HS-5 (cell line): ENCODE results near the gene POTEF.
"Not testable (repeated sequence)": the region's sequence is repeated elsewhere in the genome, so short reads cannot be mapped to it uniquely, and the experiment has no call there.

ENCODE experiments used
- DNase-seq: peaks from one replicate; pipeline ENCODE4 v3.0.0-alpha.2; 2012; ENCODE audit warnings: low read depth

The POTEF gene

DNA sequence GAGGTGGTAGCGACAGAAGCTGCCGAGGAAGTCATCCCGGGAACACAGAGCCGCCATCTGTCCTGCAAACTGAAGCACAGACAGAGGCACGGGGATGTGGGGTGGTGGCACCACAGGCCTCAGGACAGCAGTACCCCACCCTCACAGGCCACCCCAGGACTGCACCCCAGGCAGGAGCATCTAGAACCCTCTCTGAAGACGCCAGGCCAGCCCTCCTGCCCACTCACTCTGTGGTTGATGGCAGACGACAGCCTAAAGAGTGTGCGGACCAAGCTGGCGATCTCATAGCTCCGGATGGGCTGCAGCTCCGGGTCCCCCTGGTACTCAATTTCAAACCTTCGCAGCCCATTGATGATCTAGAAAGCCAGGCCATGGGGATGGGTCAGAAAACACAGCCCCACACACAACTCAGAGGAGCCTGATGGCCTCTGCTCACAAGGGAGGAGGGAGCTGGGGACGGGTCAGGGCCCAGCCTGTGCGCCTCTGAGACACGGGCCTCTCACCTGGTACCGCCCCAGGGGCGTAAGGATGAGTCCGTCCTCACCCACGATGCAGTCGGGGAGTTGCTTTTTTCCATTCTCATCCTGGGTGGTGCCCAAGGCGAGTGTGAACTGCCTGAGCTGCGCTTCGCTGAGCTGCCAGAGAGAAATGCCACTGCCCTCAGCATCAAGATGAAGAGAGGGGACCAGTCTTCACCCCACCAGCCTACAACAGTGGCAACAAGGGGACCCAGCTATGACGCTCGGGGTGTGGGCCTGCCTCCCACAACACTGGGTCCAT lies 24.0 kb upstream of the POTEF start:
- DNase-seq = no peak

DNA sequence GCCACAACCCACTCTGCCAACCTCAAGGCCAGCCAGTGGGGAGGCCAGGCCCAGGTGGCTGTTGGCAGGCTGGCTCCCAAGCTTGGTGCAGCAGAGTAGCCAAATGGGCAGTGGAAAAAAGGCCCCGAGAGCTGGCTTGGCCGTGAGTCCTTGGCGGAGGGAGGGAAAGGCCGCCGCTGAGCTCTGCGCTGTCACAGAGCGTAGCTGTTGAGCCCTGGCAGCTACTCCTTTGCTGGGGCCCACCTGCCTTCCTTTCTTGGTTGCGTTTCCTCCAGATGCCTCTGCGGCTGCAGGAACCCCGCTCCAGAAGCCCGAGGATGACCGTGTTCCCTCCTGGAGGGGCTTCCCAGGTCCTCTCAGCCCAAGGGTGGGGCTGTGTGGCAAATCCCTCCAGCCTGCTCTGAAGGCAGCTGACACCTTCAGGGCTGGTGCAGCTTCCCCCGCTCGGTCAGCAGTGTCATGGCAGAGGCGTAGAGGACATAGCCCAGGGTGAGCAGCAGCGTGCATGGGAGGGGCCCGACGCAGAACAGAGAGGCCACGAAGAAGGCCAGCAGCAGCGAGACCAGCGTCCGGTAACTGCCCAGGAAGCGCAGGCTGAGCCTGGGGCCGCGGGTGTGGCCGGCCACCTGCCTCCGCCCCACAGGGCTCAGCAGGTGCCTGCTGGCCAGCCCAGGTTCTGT lies 23.3 kb upstream of the POTEF start:
- DNase-seq = not testable (repeated sequence)

DNA sequence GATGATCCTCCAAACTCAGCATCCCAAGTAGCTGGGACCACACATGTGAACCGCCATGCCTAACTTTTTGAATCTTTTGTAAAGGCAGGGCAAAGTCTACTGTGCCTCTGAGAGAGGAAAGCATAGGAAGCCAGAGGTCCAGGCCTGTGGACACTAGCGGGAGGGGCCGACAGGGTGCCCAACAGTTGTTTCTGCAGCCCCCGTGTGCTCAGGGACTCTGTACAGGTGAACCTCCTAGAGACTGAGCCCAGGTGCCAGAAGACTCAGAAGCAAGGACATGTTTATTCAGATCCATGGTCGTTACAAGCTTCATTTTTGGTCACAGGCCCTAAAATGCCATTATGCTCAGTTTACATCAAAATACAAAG lies 22.1 kb upstream of the POTEF start:
- not testable (repeated sequence) for DNase-seq

DNA sequence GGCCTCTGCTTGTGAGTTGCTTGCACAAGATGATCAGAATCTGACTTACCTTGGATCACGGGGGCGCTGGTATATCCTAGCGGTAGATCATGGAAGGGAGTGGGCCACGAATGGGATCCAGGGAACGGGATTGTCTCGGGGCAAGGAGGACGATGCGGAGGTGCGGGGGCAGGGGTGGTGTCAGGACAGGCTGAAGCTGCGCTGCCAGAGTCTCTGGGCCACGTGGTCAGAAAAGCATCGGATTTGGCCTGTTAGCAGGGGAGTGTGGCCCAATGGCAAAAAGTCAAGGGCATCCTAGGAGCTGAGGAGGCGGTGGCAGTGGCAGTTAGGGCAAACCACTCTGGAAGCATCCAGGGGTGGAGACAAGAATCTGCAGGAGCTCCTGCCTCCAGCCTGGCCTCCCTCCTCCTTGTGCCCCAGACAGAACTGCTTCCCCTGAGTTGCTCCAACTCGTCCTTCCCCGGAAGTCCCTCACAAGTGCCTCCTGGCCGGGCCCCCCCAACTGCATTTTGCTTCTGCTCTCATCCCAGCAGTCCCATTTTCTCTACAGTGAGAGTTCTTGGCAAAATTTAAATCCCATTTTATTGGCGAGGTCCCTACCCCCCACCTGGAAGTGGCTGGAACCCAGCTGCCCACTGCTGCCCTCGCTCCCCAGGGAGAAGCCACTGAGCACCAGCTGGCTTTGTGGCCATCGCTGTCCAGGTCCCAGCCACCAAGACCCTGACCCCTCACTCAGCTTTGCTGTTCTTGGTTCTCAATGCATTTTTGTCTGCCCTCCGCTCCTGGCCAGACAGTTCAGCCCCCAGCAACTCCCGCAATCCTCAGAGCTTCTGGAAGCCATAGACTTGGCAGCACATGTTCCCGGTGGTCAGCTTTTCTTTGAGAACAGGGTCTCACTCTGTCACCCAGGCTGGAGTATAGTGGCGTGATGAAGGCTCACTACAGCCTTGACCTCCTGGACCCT lies 21.4 kb upstream of the POTEF start:
- no peak for DNase-seq

- not testable (repeated sequence) for DNase-seq
These were observed 19.5 kb upstream of the POTEF start for GRCh38 chr2:130148515-130148914.

- DNase-seq = not testable (repeated sequence)
These were observed 16.0 kb upstream of the POTEF start, which contains the start of gene CCDC74B for GRCh38 chr2:130145006-130145414. Gene CCDC74B (minus strand): TSS chr2:130145112. CDS start chr2:130144996, 116 bp downstream.

GRCh38 chr2:130143266-130144039 lies 14.4 kb upstream of the POTEF start:
- not testable (repeated sequence) for DNase-seq

GRCh38 chr2:130142396-130143265 lies 13.6 kb upstream of the POTEF start:
- not testable (repeated sequence) for DNase-seq

- not testable (repeated sequence) for DNase-seq
These were observed 12.8 kb upstream of the POTEF start for GRCh38 chr2:130141645-130142370.

- DNase-seq = not testable (repeated sequence)
These were observed 12.0 kb upstream of the POTEF start for GRCh38 chr2:130141002-130141401.

DNA sequence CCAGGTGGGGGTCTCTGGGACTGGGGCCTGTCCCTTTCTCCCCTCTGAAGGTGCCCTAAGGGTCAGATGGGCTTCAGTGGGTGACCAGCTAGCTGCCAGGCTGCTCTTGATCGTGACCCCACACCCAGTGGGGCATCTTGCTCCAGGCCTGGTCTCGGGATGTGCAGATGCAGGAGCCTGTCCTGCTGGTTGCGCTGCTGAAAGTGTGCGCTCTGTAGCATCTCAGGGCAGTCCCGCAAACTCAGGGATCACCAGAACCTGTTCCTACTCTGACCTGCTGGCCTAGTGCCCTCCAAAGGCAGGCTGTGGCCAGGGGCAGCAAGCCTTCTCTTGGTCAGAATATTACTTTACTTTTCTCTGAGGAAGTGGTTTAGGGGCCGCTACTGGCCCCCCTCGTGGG lies 11.5 kb upstream of the POTEF start:
- not testable (repeated sequence) for DNase-seq

GRCh38 chr2:130139331-130140280 lies 10.6 kb upstream of the POTEF start:
- DNase-seq = not testable (repeated sequence)

DNA sequence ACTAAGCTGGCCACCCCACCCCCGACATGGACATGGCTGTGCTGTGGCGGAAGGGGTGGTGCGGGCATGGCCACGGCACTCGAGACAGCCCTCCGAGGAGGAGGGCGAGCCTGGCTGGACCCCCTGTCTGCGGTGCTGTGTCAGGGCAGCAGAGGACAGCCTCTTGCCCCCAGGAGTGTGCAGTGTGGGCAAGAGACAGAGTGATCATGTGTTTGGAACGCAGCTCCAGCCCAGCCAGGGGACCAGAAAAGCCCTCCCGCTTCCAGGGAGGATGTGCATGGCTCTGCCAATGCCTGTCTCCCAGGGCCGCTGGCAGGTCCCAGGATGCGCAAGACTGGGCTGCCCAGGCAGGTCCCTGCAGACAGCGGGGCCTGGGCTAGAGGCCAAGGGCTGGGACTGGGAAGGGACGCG lies 9.8 kb upstream of the POTEF start:
- DNase-seq = not testable (repeated sequence)

- DNase-seq = not testable (repeated sequence)
These were observed 9.3 kb upstream of the POTEF start for GRCh38 chr2:130138326-130138725.

DNA sequence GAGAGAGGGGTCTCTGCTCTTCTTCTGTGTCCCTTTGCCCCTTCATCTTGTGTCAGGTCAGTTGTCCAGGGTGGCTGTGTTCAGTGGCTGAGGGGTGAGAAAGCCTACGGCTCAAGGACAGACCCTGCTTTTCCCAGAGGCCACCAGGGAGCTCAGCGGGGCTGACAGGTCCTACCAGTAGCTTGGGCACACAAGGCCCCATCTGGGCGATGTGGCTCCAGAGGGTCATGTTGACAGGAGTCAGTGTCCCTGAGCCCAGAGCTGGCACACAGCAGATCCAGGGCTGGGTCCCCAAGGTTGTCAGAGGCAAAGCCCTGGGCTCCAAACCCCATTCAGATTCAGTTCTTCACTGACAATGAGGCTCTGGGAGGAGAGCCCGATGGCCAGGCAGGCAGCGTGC lies 8.1 kb upstream of the POTEF start:
- DNase-seq = not testable (repeated sequence)

DNA sequence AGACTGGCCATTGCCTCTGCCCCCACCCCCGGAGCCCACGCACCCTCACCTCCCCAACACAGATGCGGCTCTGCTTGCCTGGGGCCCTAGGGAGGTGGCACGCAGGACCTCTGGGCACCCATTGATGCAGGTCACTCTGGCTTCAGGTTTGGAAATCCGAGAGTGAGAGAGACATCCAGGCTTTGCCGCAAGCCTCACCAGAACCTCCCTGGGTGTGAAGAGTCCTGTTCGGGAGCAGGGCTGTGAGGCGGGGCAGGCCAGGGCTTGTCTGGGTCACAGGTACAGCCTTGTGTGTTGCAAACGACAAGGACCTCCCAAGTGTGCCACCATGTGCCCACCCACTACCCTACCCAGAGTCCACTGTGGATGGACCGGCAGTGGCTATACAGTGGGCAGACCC lies 7.5 kb upstream of the POTEF start:
- not testable (repeated sequence) for DNase-seq

GRCh38 chr2:130135692-130136541 lies 6.9 kb upstream of the POTEF start:
- DNase-seq = no peak
